Measurements from ENCODE around the gene ACADSB.

GRCh38 chr10:123035467-123036086 is 26.8 kb downstream of the ACADSB start:
- TF ChIP-seq CTCF (IDR thresholded peaks at IDR 0.05) (no peak), POLR2A (IDR thresholded peaks at IDR 0.05) (no peak)

Data from transverse colon (tissue), 3 donors.